GM19397 (cell line): ENCODE measurements around the gene SPECC1L.

Source experiments
- ATAC-seq: cut with Tn5 transposase; IDR thresholded peaks from one replicate; pipeline ENCODE4 v1.9.1; 2021; ENCODE audit warnings: mild to moderate bottlenecking, moderate library complexity; ENCODE audit not compliant: unreplicated experiment

Gene SPECC1L

DNA sequence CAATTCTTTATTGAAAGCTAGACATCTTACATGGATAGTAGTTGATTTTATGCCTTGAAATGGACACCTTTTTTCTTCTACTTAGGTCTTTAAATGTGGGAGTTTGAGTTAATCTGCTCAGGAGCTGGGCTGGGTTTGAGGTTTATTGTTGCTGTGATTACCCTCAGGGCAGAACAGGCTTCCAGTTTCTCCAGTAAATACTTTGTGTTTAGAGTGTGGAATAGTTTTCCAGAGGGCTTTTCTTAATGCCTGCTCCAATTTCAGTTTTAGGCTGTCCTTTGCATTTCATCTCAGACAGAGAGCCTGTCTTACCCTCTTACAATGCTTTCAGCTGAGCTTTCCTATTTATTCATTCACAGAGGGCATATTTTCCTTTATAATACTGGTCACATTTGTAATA lies 86.9 kb downstream of the SPECC1L start:
- ATAC-seq = no peak

DNA sequence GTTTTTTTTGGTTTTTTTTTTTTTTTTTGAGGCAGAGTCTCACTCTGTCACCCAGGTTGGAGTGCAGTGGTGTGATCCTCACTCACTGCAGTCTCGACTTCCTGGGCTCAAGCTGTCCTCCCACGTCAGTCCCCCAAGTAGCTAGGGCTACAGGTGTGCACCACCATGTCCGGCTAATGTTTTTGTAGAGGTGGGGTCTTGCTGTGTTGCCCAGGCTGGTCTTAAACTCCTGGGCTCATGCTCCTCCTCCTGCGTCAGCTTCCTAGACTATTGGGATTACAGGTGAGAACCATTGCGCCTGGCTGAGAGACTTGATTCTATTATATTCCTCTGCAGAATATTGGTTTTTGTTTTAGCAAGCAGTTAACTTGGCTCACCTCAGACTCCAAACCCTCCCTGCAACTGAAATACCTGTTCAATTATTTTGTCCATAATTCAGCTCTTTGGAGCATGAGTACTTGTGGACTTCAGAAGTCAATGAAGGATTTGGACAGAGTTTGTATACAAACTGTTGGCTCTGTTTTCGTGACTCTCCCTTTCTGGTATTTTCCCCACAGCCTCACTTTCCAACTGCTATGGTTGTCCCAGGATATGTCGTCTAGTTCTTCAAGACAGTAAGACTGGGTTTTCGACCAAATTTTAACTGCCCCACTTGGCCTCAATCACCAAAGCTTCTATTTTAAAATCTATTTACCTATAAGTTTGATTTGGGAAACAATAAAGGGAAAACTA lies 87.6 kb downstream of the SPECC1L start:
- ATAC-seq = no peak

DNA sequence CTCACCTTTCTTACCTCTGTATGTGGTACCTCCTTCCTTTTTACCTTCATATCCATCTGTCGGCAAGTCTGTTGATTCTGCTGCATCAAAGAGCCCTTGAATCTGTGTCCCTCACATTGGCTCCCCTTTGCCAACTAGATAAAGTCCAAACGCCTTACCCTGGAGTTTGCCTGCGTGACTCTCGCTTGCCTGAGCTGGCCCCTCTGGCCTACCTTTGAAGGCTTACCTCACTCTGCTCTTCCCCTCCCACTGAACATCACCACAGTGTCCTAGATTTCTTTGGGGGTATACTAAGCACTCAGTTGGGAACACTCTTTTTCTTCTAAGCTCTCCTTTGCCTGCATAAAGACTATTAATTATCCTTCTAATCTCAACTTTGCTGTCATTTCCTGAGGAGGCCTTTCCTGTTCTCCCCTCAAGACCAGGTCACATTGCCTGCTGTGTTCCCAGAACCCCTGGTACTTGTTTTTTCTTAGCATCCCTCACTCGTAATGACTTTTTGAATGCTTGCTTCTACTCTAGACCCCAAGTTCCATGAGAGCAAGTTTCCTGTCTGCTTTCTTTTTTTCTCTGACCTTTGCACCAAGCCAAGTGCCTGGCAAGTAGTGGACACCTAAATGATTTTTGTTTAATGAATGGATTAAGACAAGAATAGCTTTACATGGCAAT lies 89.0 kb downstream of the SPECC1L start:
- no peak for ATAC-seq

DNA sequence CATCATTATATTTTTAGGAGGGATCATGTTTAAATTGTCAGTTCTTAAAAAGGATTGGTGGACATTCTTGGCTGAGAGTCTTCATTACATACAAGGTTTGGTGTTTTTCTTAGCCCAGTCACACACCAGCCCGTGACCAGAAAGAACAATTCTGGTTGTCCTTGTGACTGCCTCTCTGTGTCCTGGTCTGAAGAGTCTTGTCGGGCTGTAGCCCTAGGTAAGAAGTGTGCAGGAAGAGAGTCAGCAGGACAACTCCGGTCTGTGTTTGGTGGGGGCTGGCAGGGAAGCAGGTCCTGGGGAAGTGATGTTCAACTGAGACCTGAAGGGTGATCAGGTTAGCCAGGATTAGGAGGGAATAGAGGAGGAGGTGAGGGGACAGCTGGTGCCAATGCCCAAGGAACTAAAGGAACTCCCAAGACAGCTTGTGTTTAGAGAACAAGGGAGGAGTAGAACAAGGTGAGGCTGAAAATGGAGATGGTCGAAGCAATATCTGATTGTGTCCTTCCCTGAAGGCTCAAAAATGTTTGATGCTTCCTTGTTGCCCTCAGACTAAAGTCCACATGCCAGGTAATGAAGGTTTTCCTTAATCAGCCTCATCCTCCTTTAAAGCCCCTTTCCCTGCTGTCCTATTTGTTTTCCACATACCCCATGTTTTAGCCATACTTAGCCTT lies 91.5 kb downstream of the SPECC1L start:
- no peak for ATAC-seq

DNA sequence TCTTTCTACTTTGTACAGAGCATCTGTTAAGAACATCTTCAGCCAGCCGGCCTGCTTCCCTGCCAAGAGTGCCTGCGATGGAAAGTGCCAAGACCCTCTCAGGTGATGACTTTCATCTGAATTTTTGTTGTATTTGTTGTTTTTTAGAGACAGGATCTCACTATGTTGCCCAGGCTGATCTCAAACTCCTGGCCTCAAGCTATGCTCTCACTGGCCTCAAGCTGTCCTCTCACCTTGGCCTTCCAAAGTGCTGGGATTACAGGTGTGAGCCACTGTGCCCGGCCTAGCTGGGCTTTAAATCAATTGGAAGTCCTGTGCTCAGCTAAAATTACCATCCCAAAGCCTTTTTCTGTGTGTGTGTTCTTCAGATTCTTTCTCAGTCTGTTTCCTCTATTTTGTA lies 92.6 kb downstream of the SPECC1L start:
- no peak for ATAC-seq

DNA sequence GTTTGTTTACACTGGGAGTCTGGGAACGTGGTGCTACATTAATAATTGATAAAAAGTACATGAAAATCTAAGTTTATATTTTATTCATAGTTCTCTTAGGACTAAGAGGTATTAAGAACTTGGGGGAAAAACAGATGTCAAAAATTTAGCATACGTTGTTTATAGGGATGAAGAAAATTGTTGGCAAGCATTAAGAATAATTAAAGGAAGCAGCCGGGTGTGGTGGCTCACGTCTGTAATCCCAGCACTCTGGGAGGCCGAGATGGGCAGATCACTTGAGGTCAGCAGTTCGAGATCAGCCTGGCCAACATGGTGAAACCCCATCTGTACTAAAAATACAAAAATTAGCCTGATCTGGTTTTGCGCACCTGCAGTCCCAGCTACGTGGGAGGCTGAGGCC lies 96.1 kb downstream of the SPECC1L start:
- ATAC-seq = no peak

DNA sequence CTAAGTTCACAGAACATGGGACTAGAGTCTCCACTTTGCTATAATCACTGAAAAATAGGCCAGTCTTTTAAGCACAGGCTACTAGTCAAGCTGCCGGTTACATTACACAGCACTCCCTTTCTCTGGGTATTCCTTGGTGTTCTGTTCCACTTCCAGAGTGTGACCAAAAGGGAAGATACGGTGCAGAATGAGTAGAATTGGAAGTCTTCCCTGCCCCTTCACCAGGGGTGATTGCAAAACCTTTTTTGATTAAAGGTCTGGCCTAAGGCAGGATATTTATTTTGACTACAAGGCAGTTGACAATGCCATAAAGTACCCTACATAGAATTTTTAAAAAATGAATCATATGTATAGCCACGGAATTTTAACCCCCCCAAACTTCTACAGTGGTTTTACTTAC lies 97.2 kb downstream of the SPECC1L start:
- no peak for ATAC-seq

DNA sequence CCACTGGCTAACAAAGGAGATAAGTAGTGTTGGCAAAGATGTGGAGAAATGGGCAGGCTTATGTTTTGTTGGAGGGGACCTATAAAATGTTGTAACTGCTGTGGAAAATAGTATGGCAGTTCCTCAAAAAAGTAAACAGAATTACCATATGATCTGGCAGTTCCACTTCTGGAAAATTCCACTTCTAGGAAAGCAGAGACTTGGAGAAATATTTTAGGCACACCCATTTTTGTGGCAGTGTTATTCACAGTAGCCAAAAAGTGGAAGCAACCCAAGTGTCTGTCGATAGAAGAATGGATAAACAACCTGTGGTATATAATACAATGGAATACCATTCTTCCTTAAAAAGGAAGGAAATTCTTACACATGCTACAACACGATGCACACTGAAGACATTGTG lies 99.8 kb downstream of the SPECC1L start:
- no peak for ATAC-seq

DNA sequence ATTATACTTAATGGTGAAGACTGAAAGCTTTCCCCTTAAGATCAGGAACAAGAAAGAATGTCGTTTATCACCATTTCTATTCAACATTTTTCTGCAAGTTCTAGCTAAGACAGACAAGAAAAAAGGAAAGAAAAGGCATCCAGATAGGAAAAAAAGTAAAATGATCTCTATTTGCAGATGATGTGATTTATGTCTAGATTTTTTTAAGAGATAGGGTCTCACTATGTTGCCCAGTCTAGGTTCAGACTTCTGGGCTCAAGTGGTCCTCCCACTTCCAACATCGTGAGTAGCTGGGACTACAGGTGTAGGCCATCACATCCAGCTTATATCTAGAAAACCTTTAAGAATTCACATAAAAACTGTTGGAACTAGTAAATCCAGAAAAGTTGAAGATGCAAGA lies 105.4 kb downstream of the SPECC1L start:
- no peak for ATAC-seq

DNA sequence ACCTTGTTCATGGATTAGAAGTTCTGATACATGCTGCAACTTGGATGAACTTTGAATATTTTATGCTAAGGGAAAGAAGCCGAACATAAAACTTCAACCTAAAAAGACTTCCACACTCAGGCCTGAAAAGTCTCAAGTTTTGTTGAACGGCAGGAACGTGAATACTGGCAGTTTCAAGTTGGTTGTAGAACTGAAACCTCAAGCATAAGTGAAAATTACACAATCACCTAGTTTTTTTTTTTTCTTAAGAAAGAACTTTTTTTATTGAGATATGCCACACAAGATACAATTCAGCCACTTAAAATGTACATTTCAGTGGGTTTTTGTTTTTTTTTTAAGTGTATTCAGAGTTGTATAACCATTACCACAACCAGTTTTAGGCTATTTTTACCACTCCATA lies 106.0 kb downstream of the SPECC1L start:
- ATAC-seq = no peak

DNA sequence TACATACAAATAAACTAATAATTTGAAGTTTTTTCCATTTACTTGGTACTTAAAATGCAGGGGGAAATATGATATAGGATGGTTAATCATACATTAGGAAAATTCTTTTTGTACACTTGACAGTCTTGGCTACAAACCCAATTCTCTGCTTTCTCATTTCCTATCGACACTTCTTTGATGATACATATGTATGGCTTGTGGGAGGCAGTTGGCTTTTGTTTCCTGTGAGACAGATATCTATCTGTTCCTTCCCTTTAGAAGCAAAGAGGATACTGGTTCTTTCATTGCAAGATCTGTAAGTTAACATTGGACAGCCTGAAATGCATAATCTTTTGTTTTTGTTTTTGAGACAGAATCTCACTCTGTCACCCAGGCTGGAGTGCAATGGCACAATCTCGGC lies 108.9 kb downstream of the SPECC1L start:
- ATAC-seq = no peak

DNA sequence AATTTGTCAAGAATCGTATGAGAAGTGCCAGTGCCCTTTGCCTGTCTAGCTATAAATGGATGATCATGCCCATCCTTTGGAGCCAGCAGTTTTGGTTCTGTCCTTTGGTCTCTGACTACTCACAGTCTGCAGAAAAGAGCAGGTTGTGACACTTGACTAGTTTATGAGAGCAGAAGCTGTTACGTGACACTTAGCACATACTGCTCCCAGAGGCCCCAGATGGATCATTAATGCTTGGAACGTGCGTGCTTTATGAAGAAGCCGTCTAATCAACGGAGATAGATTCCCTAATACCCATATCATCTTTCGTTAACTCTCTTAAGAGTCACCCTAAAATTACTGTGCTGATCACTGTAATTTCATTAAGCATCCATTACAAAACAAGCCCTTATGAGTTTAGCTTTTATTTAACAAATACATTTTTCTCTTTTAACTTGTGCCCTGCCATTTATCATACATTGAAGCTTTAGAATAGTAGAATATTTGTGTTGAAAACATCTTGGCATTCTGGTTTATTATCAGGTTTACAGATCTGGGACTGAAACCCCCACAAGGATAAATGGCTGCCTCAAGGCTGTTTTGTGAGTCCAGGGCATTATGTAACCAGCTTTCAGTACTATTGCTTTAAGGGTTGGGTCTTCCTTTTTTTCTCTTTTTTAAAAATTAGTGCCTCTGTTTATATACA lies 109.7 kb downstream of the SPECC1L start:
- no peak for ATAC-seq

DNA sequence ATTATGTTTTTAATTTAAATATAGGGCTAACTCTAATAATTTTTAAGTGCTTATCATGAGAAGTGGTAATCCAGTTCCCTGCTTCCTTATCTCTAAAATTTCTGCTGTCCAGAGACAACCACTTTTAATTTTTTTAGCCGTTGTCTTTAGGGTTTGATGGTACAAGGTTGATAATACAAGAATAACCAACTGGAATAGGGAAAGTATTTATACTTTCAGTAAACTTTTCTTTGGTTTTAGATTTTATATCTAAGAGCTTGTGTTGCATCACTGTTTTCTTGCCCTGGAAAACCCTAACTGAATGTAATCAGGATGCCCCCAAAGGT lies 110.2 kb downstream of the SPECC1L start:
- ATAC-seq = no peak

DNA sequence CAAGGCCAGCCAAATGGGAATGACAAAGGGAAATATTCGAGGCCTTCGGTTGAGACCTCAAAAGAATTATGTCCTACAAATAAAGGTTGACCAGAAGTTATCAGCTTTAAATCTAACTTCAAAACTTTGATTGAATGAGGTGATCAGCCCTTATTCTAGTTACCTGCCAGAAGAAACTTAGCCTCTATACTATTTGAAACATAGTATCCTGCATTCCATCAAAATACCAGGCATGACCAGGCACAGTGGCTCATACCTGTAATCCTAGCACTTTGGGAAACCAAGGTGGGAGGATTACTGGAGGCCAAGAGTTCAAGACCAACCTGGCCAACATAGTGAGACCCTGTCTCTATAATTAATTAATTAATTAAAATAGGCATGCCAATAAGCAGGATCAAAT lies 112.4 kb downstream of the SPECC1L start:
- ATAC-seq = no peak

DNA sequence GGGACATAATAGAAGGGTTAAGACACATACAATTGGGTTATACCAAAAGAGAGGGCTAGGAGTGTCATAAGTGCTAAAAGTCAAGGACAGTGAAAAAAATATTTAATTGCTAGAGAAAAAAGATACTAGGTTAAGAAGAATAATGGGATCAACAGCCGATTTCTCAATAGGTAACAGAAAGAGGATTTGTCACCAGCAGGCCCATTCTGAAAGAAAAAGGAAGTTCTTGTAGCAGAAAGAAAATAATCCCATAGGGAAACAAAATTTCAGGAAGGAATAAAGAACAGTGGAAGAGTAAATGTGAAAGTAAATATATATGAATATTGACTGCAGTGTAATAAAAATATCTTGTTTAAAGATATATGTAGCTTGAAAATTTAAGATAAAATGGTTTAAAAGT lies 113.5 kb downstream of the SPECC1L start:
- no peak for ATAC-seq

DNA sequence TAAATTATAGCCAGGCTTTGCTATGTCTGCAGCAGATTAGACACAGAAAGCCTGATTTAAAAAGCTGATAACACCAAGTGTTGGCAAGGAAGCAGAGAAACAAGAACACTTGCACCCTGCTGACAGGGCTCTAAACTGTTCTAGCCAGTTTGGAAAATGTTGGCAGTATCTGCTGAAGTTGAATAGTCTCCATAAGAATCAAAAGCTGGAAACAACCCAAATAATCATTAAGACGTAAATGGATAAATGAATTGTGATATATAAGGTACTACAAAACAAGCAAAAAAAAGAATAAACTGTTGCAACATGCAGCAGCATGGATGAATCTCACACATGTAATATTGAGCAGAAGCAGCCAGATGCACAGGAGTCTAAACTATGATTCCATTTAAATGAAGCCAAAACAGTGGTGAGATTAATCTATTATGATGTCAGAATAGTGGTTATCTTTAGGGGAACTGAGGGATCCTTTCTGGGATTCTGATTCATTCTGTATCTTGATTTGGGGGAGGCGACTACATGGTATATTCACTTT lies 116.4 kb downstream of the SPECC1L start:
- ATAC-seq = no peak

DNA sequence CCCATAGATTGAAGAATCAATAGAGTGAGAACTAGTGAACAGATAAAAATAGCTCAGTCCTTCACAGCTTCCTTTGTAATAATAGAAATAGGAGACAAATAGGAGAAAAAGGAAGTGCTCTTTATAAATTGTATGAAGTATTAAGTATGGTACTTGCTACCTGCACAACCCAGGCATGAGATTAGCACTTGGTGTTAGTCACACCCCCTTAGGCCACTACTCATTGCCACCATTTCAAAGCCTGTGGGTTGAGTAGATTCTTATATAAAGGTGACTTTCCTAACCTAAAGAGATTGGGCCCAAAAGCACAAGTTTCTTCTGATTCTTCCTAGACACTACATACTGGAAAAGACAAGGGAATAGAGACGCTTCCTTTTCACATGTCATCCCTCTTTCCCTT lies 119.0 kb downstream of the SPECC1L start:
- no peak for ATAC-seq

DNA sequence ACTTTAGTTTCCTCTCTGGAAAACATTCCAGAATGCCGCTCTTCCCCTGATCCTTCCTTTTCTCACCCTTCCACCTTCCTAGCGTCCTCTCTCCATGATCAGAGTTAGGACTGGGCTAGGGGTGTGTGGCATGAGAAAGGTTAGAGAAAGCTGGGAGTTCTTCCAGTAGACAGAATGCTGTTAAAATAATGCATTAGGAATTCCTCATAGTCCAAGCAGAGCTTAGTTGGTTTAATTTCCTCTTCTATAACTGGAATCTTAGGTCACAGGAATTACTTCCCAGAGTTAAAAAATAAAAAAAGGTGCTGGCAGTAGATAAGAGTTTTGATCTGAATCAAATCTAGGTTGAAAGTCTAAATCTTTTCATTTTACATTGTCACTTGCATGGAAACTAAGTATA lies 119.5 kb downstream of the SPECC1L start:
- no peak for ATAC-seq

DNA sequence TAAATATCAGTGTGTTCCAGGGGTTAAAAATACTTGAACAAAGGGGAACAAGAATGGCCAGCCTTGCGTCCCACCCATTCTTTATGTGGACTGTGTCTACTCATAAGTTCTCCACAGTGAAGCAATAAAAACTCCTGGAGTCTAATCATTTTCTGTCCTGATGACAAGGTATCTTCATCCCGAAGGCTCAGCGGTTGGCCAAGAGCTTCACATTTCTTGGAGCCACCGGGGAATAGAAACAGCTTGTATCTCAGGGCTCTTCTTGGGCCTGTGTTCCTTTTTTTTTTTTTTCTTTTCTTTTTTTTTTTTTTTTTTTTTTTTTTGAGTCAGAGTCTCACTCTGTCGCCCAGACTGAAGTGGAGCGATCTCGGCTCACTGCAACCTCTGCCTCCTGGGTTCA lies 119.9 kb downstream of the SPECC1L start:
- ATAC-seq = no peak

DNA sequence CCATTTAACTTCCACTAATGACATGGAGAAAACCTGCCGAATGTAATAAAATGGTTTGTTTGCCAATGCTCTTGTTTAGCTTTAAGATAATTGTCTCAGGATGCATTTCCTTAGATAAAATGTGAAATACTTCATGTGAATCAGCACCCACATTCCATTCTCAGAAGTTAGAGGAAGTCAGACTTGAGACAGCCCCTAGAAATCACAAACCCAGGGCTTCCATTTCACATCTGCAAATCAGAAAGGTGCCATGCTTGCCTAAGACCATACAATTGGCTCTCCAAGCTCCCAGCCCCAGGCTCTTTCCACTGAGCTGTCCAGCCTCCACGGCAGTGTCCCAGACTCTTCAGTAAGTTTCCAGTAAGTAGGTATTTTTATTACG lies 121.2 kb downstream of the SPECC1L start:
- ATAC-seq = no peak

DNA sequence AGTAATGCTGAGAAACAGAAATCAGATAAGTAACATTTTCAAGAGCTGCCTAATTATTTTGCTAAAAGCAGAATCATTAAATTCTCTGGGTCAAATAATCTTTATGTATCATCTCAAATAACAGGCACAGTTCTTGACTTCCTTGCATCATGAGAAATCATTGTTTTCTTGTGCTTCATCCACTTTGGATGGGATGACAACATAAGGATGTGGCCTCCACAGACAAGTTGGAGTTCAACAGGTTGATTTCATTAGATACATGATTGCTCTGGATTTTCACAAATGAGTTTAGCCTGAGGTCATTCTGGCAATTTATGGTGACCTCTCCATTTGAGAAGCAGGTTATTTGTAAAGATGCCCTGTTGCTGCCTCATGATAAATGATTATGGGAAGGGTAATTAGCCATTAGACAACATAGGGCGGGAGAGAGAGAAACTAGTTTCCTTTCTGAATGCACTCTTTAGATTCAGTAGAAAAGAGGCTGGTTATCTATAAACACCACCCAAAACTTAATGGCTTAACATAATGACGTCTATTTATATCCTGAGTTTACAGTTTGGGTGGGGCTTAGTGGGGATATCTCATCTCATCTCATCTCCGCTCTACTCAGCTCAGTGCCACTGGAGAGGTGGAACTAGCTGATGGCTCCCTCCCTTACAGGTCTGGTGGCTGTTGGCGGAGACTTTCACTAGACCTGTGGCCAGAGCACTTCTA lies 121.7 kb downstream of the SPECC1L start:
- ATAC-seq = no peak
